ENCODE data around the gene SLX1B. TPM values are rescaled to one million over a fixed set of nuclear protein-coding genes. Genes with fewer than 3 reads are reported as not detected.

The SLX1B gene
- total RNA-seq, 1 donor from 2014 or later = 20.6 TPM

Other genes starting within 250 kb of the SLX1B start
- 0.16 TPM in 1 of 2 replicates, not detected in the other for gene NPIPB11, start 47.8 kb upstream of the SLX1B start, total RNA-seq
- gene BOLA2, start 182 bp upstream of the SLX1B start, total RNA-seq = 9.5 and 11.2 TPM in 2 replicates
- 0.32 and 5.8 TPM in 2 replicates for gene SULT1A4, start 5.4 kb downstream of the SLX1B start, total RNA-seq
- gene NPIPB12, start 51.9 kb downstream of the SLX1B start, total RNA-seq = 5.8 and 8.1 TPM in 2 replicates
- gene SPN, start 208.7 kb downstream of the SLX1B start, total RNA-seq = not detected in 2 replicates
- gene QPRT, start 224.6 kb downstream of the SLX1B start, total RNA-seq = 20.7 and 31.0 TPM in 2 replicates

Measured in myocyte (in vitro differentiated cells).